Loucy (cell line): ENCODE data around the gene DLK2.

Source experiments
- EZH2phosphoT487 ChIP-seq: fragments of 200-600 bp; IDR thresholded peaks from 2 replicates; pipeline ENCODE4 v1.6.1; 2018; ENCODE audit warnings: antibody characterized with exemption, mild to moderate bottlenecking, moderate library complexity, borderline replicate concordance
- TF ChIP-seq, protein P1 (sequence below): fragments of 200-600 bp; sonication (generic); conservative IDR thresholded peaks from 2 replicates; pipeline ENCODE4 v1.5.1; 2014; ENCODE audit warnings: mild to moderate bottlenecking, antibody characterized with exemption, low read length

DNA sequence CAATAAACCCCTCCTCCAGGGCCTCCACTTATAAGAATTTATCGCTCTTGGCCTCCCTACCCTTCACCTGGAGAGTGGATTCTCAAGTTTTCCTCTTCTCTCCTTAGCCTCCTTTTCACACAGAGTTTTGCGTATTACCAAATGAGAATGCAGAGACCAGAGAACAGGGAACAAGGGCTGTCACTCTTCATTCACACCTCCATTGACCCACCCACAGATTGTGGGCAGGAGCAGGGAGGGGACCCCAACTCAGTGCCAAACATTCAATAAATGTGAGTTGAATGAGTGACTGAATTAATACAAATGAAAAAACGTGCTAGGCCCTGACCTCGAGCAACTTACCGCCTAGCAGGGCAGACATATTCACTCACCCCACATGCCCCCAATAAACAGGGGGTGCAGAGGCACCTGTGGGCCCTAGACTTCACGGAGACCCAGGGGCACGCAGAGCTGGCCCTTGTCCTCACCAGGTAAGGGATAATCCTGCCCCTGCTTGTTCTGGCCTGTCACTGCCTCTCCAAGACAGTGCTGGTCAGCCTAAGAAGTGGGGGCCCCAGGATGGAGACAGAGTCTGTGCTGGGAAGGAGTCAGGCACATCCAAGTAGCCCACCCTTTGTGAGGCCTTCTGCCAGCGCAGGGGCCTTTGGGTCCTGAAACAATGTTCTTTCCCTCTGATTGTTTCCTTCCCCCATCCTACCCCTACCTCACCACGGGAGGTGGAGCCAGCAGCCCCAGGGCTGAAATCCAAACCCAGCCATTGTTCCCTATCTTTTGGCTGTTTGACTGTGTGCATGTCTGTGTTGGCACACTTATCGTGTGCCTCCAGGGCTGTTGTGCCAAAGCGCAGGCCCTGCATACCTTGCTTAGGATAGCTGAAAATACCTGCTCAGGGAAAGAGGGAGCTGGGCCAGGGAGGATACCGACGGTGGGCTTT, 13.7 kb upstream of the DLK2 start:
- TF ChIP-seq, protein P1, sequence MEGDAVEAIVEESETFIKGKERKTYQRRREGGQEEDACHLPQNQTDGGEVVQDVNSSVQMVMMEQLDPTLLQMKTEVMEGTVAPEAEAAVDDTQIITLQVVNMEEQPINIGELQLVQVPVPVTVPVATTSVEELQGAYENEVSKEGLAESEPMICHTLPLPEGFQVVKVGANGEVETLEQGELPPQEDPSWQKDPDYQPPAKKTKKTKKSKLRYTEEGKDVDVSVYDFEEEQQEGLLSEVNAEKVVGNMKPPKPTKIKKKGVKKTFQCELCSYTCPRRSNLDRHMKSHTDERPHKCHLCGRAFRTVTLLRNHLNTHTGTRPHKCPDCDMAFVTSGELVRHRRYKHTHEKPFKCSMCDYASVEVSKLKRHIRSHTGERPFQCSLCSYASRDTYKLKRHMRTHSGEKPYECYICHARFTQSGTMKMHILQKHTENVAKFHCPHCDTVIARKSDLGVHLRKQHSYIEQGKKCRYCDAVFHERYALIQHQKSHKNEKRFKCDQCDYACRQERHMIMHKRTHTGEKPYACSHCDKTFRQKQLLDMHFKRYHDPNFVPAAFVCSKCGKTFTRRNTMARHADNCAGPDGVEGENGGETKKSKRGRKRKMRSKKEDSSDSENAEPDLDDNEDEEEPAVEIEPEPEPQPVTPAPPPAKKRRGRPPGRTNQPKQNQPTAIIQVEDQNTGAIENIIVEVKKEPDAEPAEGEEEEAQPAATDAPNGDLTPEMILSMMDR: no peak
- no peak for TF ChIP-seq EZH2phosphoT487
